H1 (cell line): ENCODE measurements around the gene ULK1. TPM values are rescaled to one million over a fixed set of nuclear protein-coding genes. Genes with fewer than 3 reads are reported as not detected.

ENCODE experiments used
- ATF3 ChIP-seq: IDR thresholded peaks from 2 replicates; pipeline ENCODE4 v1.6.1; 2011; ENCODE audit warnings: low read depth, mild to moderate bottlenecking, low read length; ENCODE audit not compliant: insufficient read depth
- E2F6 ChIP-seq: IDR thresholded peaks from 2 replicates; pipeline ENCODE4 v1.6.1; 2012; ENCODE audit warnings: inconsistent platforms
- GTF2F1 ChIP-seq: IDR thresholded peaks from 2 replicates; pipeline ENCODE4 v1.6.1; 2012; ENCODE audit warnings: low read depth, low read length, improper control_type of control experiment, borderline replicate concordance
- RFX5 ChIP-seq: IDR thresholded peaks from 2 replicates; pipeline ENCODE4 v1.6.1; 2011; ENCODE audit warnings: low read depth, low read length, improper control_type of control experiment, borderline replicate concordance
- TAF1 ChIP-seq: IDR thresholded peaks from 2 replicates; pipeline ENCODE4 v1.6.1; 2011; ENCODE audit warnings: mild to moderate bottlenecking, low read depth, low read length
- polyA plus RNA-seq, 7 experiments: library from polyadenylated mRNA; depleted of rRNA in 3 of 7; stranded (reverse) in 5 of 7; unstranded in 2 of 7; fragments of >200 nt in 5 of 7; fragments of 200-250 nt in 2 of 7; gene quantifications; 1 replicate in 5 of 7; 2 replicates in 1 of 7; 4 replicates in 1 of 7; pipeline versions ENCODE4 v1.2.1 to v1.2.3, GENCODE V29; 2011 to 2013; ENCODE audit warnings: missing spikeins in 2 of 7, mixed read lengths in 2 of 7
- total RNA-seq: library from RNA; stranded (reverse); fragmentation: NEBNext Ultra II Directional; extraction: Animal tissue kit (Norgen Biotek cat#: 25700); gene quantifications from 2 replicates; pipeline ENCODE4 v1.2.1, GENCODE V29; 2021

The ULK1 gene
- total and polyA plus RNA-seq, 2 of the 8 experiments (the other 6 are each of a cell fraction or from before 2014, with no cell fraction given), result 13.0 to 44.1 TPM

- TF ChIP-seq GTF2F1 (no peak), E2F6 (no peak), RFX5 (no peak), TAF1 (no peak), ATF3 (no peak)
Measured at GRCh38 chr12:131845121-131845520, 49.3 kb upstream of the ULK1 start (continued).
